NT2/D1 (cell line): ENCODE data around the gene MKS1.

Source experiments
- DNase-seq: peaks from one replicate; pipeline ENCODE4 v3.0.0-alpha.2; 2011; ENCODE audit warnings: low read depth, low spot score
- H3K27me3 ChIP-seq: 2 replicates; pipeline ENCODE4 v1.6.0; 2011; ENCODE audit warnings: mild to moderate bottlenecking; ENCODE audit not compliant: insufficient read length, insufficient read depth
- H3K36me3 ChIP-seq: 2 replicates; pipeline ENCODE4 v1.6.1; 2011; ENCODE audit warnings: mild to moderate bottlenecking, low read length, mixed read lengths; ENCODE audit not compliant: insufficient read depth, insufficient read length
- H3K4me1 ChIP-seq: 2 replicates; pipeline ENCODE4 v1.5.1; 2011; ENCODE audit not compliant: insufficient read depth, insufficient read length
- H3K4me3 ChIP-seq: 2 replicates; pipeline ENCODE4 v1.5.1; 2011; ENCODE audit warnings: low read depth; ENCODE audit not compliant: insufficient read length
- H3K9ac ChIP-seq: 2 replicates; pipeline ENCODE4 v1.6.0; 2011; ENCODE audit warnings: low read depth; ENCODE audit not compliant: insufficient read length
- H3K9me3 ChIP-seq: 2 replicates; pipeline ENCODE4 v1.5.1; 2011; ENCODE audit warnings: mild to moderate bottlenecking, low read length; ENCODE audit not compliant: insufficient read depth
- SUZ12 ChIP-seq: IDR thresholded peaks from 2 replicates; pipeline ENCODE4 v1.6.1; 2011; ENCODE audit not compliant: insufficient read length, insufficient read depth; ENCODE audit errors: extremely low read depth
- YY1 ChIP-seq: IDR thresholded peaks from 2 replicates; pipeline ENCODE4 v1.6.1; 2011; ENCODE audit not compliant: insufficient read length, insufficient read depth
- ZNF274 ChIP-seq: IDR thresholded peaks from 2 replicates; pipeline ENCODE4 v1.6.1; 2011; ENCODE audit warnings: mild to moderate bottlenecking, low read depth, low read length

Gene MKS1

GRCh38 chr17:58239987-58240386 lies 20.9 kb upstream of the MKS1 start:
- no peak overlapping the region for H3K4me3 ChIP-seq
- no peaks in the 10 kb centered on the region for H3K4me1 ChIP-seq
- H3K9ac ChIP-seq: no peak overlapping the region
- TF ChIP-seq YY1 (no peak), ZNF274 (no peak), SUZ12 (no peak)
- no peaks in the 10 kb centered on the region for H3K9me3 ChIP-seq
- DNase-seq: no peak
- H3K36me3 ChIP-seq: no peaks in the 10 kb centered on the region
- peaks cover 11% of the 10 kb centered on the region for H3K27me3 ChIP-seq

- Histone ChIP-seq H3K36me3 (no peaks in the 10 kb centered on the region), H3K9ac (no peak within 1 kb of the TSS), H3K4me1 (no peaks in the 10 kb centered on the region), H3K4me3 (no peak within 1 kb of the TSS), H3K27me3 (peaks cover 8% of the 10 kb centered on the region), H3K9me3 (no peaks in the 10 kb centered on the region)
- DNase-seq: no peak
- TF ChIP-seq ZNF274 (no peak), YY1 (no peak), SUZ12 (no peak)
These were observed 19.1 kb upstream of the MKS1 start, which contains the start of gene LPO for GRCh38 chr17:58238147-58238634. LPO (plus strand) TSS chr17:58238584; CDS start chr17:58242980, 4,396 bp downstream.

GRCh38 chr17:58236394-58236793 lies 17.3 kb upstream of the MKS1 start:
- Histone ChIP-seq H3K27me3 (peaks cover 8% of the 10 kb centered on the region), H3K36me3 (no peaks in the 10 kb centered on the region), H3K4me1 (no peaks in the 10 kb centered on the region), H3K9ac (no peak overlapping the region), H3K4me3 (no peak overlapping the region), H3K9me3 (no peaks in the 10 kb centered on the region)
- no peak for TF ChIP-seq YY1
- no peak for TF ChIP-seq ZNF274
- TF ChIP-seq SUZ12: no peak
- no peak for DNase-seq

- H3K36me3 ChIP-seq: no peaks in the 10 kb centered on the region
- no peak overlapping the region for H3K9ac ChIP-seq
- no peaks in the 10 kb centered on the region for H3K4me1 ChIP-seq
- H3K9me3 ChIP-seq: no peaks in the 10 kb centered on the region
- DNase-seq: no peak
- H3K27me3 ChIP-seq: peaks cover 8% of the 10 kb centered on the region
- no peak overlapping the region for H3K4me3 ChIP-seq
- TF ChIP-seq YY1 (no peak), ZNF274 (no peak), SUZ12 (no peak)
These were observed 16.8 kb upstream of the MKS1 start for GRCh38 chr17:58235821-58236220.

- no peak overlapping the region for H3K9ac ChIP-seq
- no peak overlapping the region for H3K4me3 ChIP-seq
- TF ChIP-seq YY1 (no peak), SUZ12 (no peak), ZNF274 (no peak)
- peaks cover 5% of the 10 kb centered on the region for H3K27me3 ChIP-seq
- H3K9me3 ChIP-seq: no peaks in the 10 kb centered on the region
- H3K36me3 ChIP-seq: no peaks in the 10 kb centered on the region
- H3K4me1 ChIP-seq: no peaks in the 10 kb centered on the region
- no peak for DNase-seq
These were observed 15.5 kb upstream of the MKS1 start for GRCh38 chr17:58234512-58234911.

GRCh38 chr17:58233543-58233942 lies 14.5 kb upstream of the MKS1 start:
- TF ChIP-seq SUZ12: no peak
- no peak for TF ChIP-seq ZNF274
- no peak for TF ChIP-seq YY1
- no peaks in the 10 kb centered on the region for H3K4me1 ChIP-seq
- H3K27me3 ChIP-seq: no peaks in the 10 kb centered on the region

GRCh38 chr17:58232707-58233156 lies 13.7 kb upstream of the MKS1 start:
- H3K4me3 ChIP-seq: no peak overlapping the region
- H3K36me3 ChIP-seq: no peaks in the 10 kb centered on the region
- no peak overlapping the region for H3K9ac ChIP-seq
- H3K9me3 ChIP-seq: peaks cover 4% of the 10 kb centered on the region; the same call in 1 of the 2 replicates
- DNase-seq: no peak
- H3K4me1 ChIP-seq: no peaks in the 10 kb centered on the region
- H3K27me3 ChIP-seq: no peaks in the 10 kb centered on the region
- TF ChIP-seq YY1: no peak
- no peak for TF ChIP-seq ZNF274
- TF ChIP-seq SUZ12: no peak

More at GRCh38 chr17:58233543-58233942, 14.5 kb upstream of the MKS1 start:
- no peak overlapping the region for H3K4me3 ChIP-seq
- H3K9ac ChIP-seq: no peak overlapping the region
- DNase-seq: no peak
- no peaks in the 10 kb centered on the region for H3K36me3 ChIP-seq
- no peaks in the 10 kb centered on the region for H3K9me3 ChIP-seq
